Liver (tissue), 9 donors: ENCODE measurements around the gene VSX2. TPM values are rescaled to one million over a fixed set of nuclear protein-coding genes. Genes with fewer than 3 reads are reported as not detected.

ENCODE experiments used
- DNase-seq: peaks from one replicate; pipeline ENCODE4 v3.0.0-alpha.2; 2017; ENCODE audit warnings: low spot score
- H3K27ac ChIP-seq, 2 donors: one replicate each; pipeline ENCODE4 v1.7.0; 2013; ENCODE audit warnings: inconsistent platforms in 2 of 2, low read length in 2 of 2, control low read depth in 1 of 2, low read depth in 1 of 2, mild to moderate bottlenecking in 1 of 2
- H3K27me3 ChIP-seq, 4 donors: one replicate each; pipeline versions ENCODE4 v1.6.1 to v1.7.0; 2013; ENCODE audit warnings: low read length in 3 of 4, inconsistent platforms in 1 of 4, mild to moderate bottlenecking in 1 of 4, moderate library complexity in 1 of 4; ENCODE audit not compliant: control insufficient read depth in 4 of 4, insufficient read depth in 4 of 4
- H3K36me3 ChIP-seq, 4 donors: one replicate each; pipeline versions ENCODE4 v1.6.1 to v1.7.0; 2013; ENCODE audit warnings: low read length in 3 of 4, mild to moderate bottlenecking in 3 of 4, low read depth in 1 of 4, moderate library complexity in 1 of 4; ENCODE audit not compliant: control insufficient read depth in 4 of 4, insufficient read depth in 3 of 4
- H3K4me1 ChIP-seq, 4 donors: one replicate each; pipeline versions ENCODE4 v1.6.1 to v1.7.0; 2013; ENCODE audit warnings: low read length in 3 of 4, mild to moderate bottlenecking in 3 of 4, moderate library complexity in 1 of 4; ENCODE audit not compliant: control insufficient read depth in 4 of 4, insufficient read depth in 4 of 4
- H3K4me3 ChIP-seq, 3 donors: one replicate each; pipeline versions ENCODE4 v1.6.1 to v1.7.0; 2013; ENCODE audit warnings: low read length in 3 of 3, control low read depth in 1 of 3, low read depth in 1 of 3, mild to moderate bottlenecking in 1 of 3
- H3K9ac ChIP-seq, 2 donors: one replicate each; pipeline ENCODE4 v1.7.0; 2013; ENCODE audit warnings: low read length in 2 of 2, mild to moderate bottlenecking in 2 of 2, moderate library complexity in 2 of 2, control low read depth in 1 of 2, low read depth in 1 of 2
- H3K9me3 ChIP-seq, 4 donors: one replicate each; pipeline versions ENCODE4 v1.6.1 to v1.7.0; 2013; ENCODE audit warnings: low read length in 3 of 4; ENCODE audit not compliant: control insufficient read depth in 4 of 4
- ATF3 ChIP-seq: IDR thresholded peaks from 2 replicates; pipeline ENCODE4 v1.6.1; 2016; ENCODE audit warnings: antibody characterized with exemption
- CTCF ChIP-seq: fragments of 150-350 bp; IDR thresholded peaks from 2 replicates; pipeline ENCODE4 v1.5.1; 2017; ENCODE audit warnings: improper control_type of control experiment, low read depth, low read length; ENCODE audit not compliant: missing input control
- EGR1 ChIP-seq, 2 donors: IDR thresholded peaks; 2 replicates each; pipeline ENCODE4 v1.6.1; 2016 to 2018; ENCODE audit warnings: antibody characterized with exemption in 2 of 2, low read depth in 2 of 2
- FOXA1 ChIP-seq: IDR thresholded peaks from 2 replicates; pipeline ENCODE4 v1.6.1; 2016; ENCODE audit warnings: antibody characterized with exemption
- FOXA2 ChIP-seq: IDR thresholded peaks from 2 replicates; pipeline ENCODE4 v1.6.1; 2016; ENCODE audit warnings: antibody characterized with exemption
- GABPA ChIP-seq, 2 donors: IDR thresholded peaks in 1 of 2; conservative IDR thresholded peaks in 1 of 2; 2 replicates each; pipeline ENCODE4 v1.6.1; 2016; ENCODE audit warnings: antibody characterized with exemption in 2 of 2, mild to moderate bottlenecking in 1 of 2, moderate library complexity in 1 of 2
- HNF4A ChIP-seq, 2 donors: conservative IDR thresholded peaks; 2 replicates each; pipeline ENCODE4 v1.6.1; 2016; ENCODE audit warnings: antibody characterized with exemption in 2 of 2, mild to moderate bottlenecking in 2 of 2
- HNF4G ChIP-seq: IDR thresholded peaks from 2 replicates; pipeline ENCODE4 v1.6.1; 2016; ENCODE audit warnings: antibody characterized with exemption
- JUND ChIP-seq, 2 donors: IDR thresholded peaks; 2 replicates each; pipeline ENCODE4 v1.6.1; 2016; ENCODE audit warnings: antibody characterized with exemption in 2 of 2
- MAX ChIP-seq: IDR thresholded peaks from 2 replicates; pipeline ENCODE4 v1.6.1; 2016; ENCODE audit warnings: antibody characterized with exemption
- NR2F2 ChIP-seq: IDR thresholded peaks from 2 replicates; pipeline ENCODE4 v1.6.1; 2016; ENCODE audit warnings: antibody characterized with exemption
- RAD21 ChIP-seq, 2 donors: IDR thresholded peaks; 2 replicates each; pipeline ENCODE4 v1.6.1; 2016; ENCODE audit warnings: antibody characterized with exemption in 2 of 2, mild to moderate bottlenecking in 2 of 2
- REST ChIP-seq: IDR thresholded peaks from 2 replicates; pipeline ENCODE4 v1.6.1; 2016; ENCODE audit warnings: antibody characterized with exemption, mild to moderate bottlenecking
- RXRA ChIP-seq, 2 donors: IDR thresholded peaks; 2 replicates each; pipeline ENCODE4 v1.6.1; 2017 to 2018; ENCODE audit warnings: antibody characterized with exemption in 2 of 2, mild to moderate bottlenecking in 1 of 2
- SP1 ChIP-seq: IDR thresholded peaks from 2 replicates; pipeline ENCODE4 v1.6.1; 2018; ENCODE audit warnings: antibody characterized with exemption, mild to moderate bottlenecking
- TAF1 ChIP-seq: conservative IDR thresholded peaks from 2 replicates; pipeline ENCODE4 v1.6.1; 2016; ENCODE audit warnings: antibody characterized with exemption, mild to moderate bottlenecking
- YY1 ChIP-seq: IDR thresholded peaks from 2 replicates; pipeline ENCODE4 v1.6.1; 2016; ENCODE audit warnings: antibody characterized with exemption, mild to moderate bottlenecking
- WGBS: extraction: QIAGEN DNeasy Blood & Tissue Kit; methylation state at CpG from one replicate; pipeline ENCODE4 v1.1.7; 2013; 5-methylcytosine and 5-hydroxymethylcytosine counted together
- polyA plus RNA-seq, 2 donors: library from polyadenylated mRNA; stranded (reverse) in 1 of 2; unstranded in 1 of 2; fragments of 200-250 nt in 1 of 2; fragments of >200 nt in 1 of 2; fragmentation: Nextera tagmentation in 1 of 2; extraction: Ambion mirVana in 1 of 2; gene quantifications; one replicate each; pipeline versions ENCODE4 v1.2.1 to v1.2.3, GENCODE V29; 2013 to 2015
- total RNA-seq, 2 donors: library from RNA; depleted of rRNA; stranded (reverse); fragments of >200 nt; gene quantifications; one replicate each; pipeline ENCODE4 v1.2.3, GENCODE V29; 2014
- TF ChIP-seq, protein P1 (sequence below): IDR thresholded peaks from 2 replicates; pipeline ENCODE4 v1.6.1; 2016; ENCODE audit warnings: antibody characterized with exemption
- donor health status: healthy.
- donor health status: healthy.
- donor health status: healthy.
- donor health status: healthy.
- donor health status: healthy.

The VSX2 gene
- total and polyA plus RNA-seq, 4 donors, result not detected

DNA sequence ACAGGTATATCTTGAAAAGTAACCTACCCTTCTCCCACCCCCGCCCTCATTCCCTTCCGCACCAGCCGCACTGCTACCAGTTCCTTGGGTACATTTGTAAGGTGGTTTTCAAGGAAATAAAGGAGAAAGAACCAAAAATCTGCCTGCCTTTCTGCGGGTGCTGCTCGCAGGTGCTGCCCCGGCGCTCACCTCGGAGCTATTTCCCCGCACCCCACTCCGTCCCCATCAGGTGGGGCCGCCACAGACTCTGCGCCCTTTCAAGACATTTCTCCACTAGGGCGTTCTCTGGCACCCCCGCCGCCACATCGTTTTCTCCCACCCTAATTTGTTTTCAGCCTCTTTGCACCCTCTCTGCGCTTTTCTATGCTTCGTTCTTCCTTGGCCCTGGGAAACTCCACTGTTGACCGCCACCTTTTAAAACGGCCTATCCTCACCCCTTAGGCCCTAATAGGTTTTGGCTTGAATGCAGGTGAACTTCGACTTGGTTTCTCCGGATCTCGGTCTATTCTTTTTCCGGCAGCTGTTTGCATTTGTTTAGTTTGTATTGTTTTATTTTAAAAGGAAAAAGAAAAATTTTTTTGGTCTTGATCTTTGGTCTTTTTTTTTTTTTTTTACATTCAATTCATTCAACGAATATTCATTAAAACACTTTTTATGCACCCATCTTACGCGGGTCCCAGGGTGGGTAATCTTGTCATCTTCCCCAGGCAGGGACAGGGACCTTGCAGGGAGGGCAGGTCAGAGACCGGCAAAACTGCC, 3.0 kb downstream of the VSX2 start (continued):
- no peak for TF ChIP-seq SP1
- no peak for TF ChIP-seq REST

- WGBS, result 38% methylated on average over 4 of the region's 4 CpGs
- no peak overlapping the region for H3K9ac ChIP-seq
- no peaks in the 10 kb centered on the region for H3K9me3 ChIP-seq
- H3K27me3 ChIP-seq, result peaks cover 6 to 27% (median 18%) of the 10 kb centered on the region in 4 donors
- peaks cover 11 to 20% (median 14%) of the 10 kb centered on the region in 4 donors for H3K4me1 ChIP-seq
- DNase-seq, result no peak
- no peak overlapping the region for H3K4me3 ChIP-seq
- no peak for TF ChIP-seq GABPA (IDR thresholded peaks at IDR 0.05 in 1 of 2, conservative IDR thresholded peaks at IDR 0.05 in 1 of 2)
- no peak for TF ChIP-seq SP1
- TF ChIP-seq YY1, result no peak
- TF ChIP-seq NR2F2, result no peak
- no peak for TF ChIP-seq FOXA2
- no peak for TF ChIP-seq JUND (IDR thresholded peaks at IDR 0.05)
- no peak for TF ChIP-seq FOXA1
- no peak for TF ChIP-seq HNF4G
- no peak for TF ChIP-seq REST
- TF ChIP-seq RXRA (IDR thresholded peaks at IDR 0.05), result no peak
- TF ChIP-seq, protein P1, sequence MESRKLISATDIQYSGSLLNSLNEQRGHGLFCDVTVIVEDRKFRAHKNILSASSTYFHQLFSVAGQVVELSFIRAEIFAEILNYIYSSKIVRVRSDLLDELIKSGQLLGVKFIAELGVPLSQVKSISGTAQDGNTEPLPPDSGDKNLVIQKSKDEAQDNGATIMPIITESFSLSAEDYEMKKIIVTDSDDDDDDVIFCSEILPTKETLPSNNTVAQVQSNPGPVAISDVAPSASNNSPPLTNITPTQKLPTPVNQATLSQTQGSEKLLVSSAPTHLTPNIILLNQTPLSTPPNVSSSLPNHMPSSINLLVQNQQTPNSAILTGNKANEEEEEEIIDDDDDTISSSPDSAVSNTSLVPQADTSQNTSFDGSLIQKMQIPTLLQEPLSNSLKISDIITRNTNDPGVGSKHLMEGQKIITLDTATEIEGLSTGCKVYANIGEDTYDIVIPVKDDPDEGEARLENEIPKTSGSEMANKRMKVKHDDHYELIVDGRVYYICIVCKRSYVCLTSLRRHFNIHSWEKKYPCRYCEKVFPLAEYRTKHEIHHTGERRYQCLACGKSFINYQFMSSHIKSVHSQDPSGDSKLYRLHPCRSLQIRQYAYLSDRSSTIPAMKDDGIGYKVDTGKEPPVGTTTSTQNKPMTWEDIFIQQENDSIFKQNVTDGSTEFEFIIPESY, result no peak
- TF ChIP-seq TAF1, result no peak
- TF ChIP-seq CTCF, result no peak
- no peak for TF ChIP-seq MAX
- no peak for TF ChIP-seq EGR1 (IDR thresholded peaks at IDR 0.05; ENCODE audit: low read depth in 2 of 2)
- no peak for TF ChIP-seq RAD21 (IDR thresholded peaks at IDR 0.05)
- TF ChIP-seq HNF4A (conservative IDR thresholded peaks at IDR 0.05), result no peak
- TF ChIP-seq ATF3, result no peak
- no peak overlapping the region for H3K27ac ChIP-seq
- no peaks in the 10 kb centered on the region for H3K36me3 ChIP-seq
These were observed 3.5 kb downstream of the VSX2 start for GRCh38 chr14:74242780-74243042.
